Esophagus squamous epithelium (tissue), 4 donors: ENCODE data around the gene TBCD.

ENCODE experiments used
- CTCF ChIP-seq, 6 experiments: fragments of 450-650 bp in 4 of 6; fragments of 200-600 bp in 2 of 6; sonication (generic) in 2 of 6; IDR thresholded peaks; one replicate each; pipeline ENCODE4 v1.5.1; 2016 to 2019; ENCODE audit warnings: antibody characterized with exemption in 6 of 6, mild to moderate bottlenecking in 4 of 6, moderate library complexity in 4 of 6
- POLR2A ChIP-seq, 4 donors: fragments of 450-650 bp; IDR thresholded peaks; one replicate each; pipeline ENCODE4 v1.6.1; 2017; ENCODE audit warnings: antibody characterized with exemption in 4 of 4, mild to moderate bottlenecking in 4 of 4, moderate library complexity in 3 of 4

- TF ChIP-seq POLR2A (IDR thresholded peaks at IDR 0.05) = no peak
- TF ChIP-seq CTCF (IDR thresholded peaks at IDR 0.05) = no peak
These were observed 194.2 kb downstream of the TBCD start for GRCh38 chr17:82946081-82946480.
